HG03342 (cell line): ENCODE data around the gene PRKN.

Experiments
- ATAC-seq: cut with Tn5 transposase; IDR thresholded peaks from one replicate; pipeline ENCODE4 v1.9.1; 2021; ENCODE audit warnings: mild to moderate bottlenecking, moderate library complexity; ENCODE audit not compliant: unreplicated experiment

Gene PRKN

GRCh38 chr6:162154001-162154400, 573.6 kb downstream of the PRKN start:
- ATAC-seq, result no peak

GRCh38 chr6:162153120-162153519, 574.4 kb downstream of the PRKN start:
- ATAC-seq, result no peak

- no peak for ATAC-seq
Observed at GRCh38 chr6:162151021-162151665, 576.4 kb downstream of the PRKN start.

GRCh38 chr6:162150295-162150694, 577.3 kb downstream of the PRKN start:
- ATAC-seq, result no peak

GRCh38 chr6:162149786-162150185, 577.8 kb downstream of the PRKN start:
- ATAC-seq, result no peak

- ATAC-seq, result no peak
Observed at GRCh38 chr6:162147805-162148204, 579.8 kb downstream of the PRKN start.

GRCh38 chr6:162147281-162147680, 580.3 kb downstream of the PRKN start:
- no peak for ATAC-seq

- no peak for ATAC-seq
Observed at GRCh38 chr6:162140251-162140852, 587.2 kb downstream of the PRKN start.

- ATAC-seq, result no peak
Observed at GRCh38 chr6:162125659-162126058, 601.9 kb downstream of the PRKN start.

- no peak for ATAC-seq
Observed at GRCh38 chr6:162124710-162125435, 602.7 kb downstream of the PRKN start.

GRCh38 chr6:162123797-162124196, 603.8 kb downstream of the PRKN start:
- ATAC-seq, result no peak

GRCh38 chr6:162119341-162119740, 608.2 kb downstream of the PRKN start:
- no peak for ATAC-seq

GRCh38 chr6:162118706-162119105, 608.9 kb downstream of the PRKN start:
- ATAC-seq, result no peak

- no peak for ATAC-seq
Observed at GRCh38 chr6:162116902-162117525, 610.6 kb downstream of the PRKN start.

GRCh38 chr6:162109480-162110050, 618.0 kb downstream of the PRKN start:
- no peak for ATAC-seq

GRCh38 chr6:162108041-162108440, 619.5 kb downstream of the PRKN start:
- ATAC-seq, result no peak

GRCh38 chr6:162100096-162100495, 627.5 kb downstream of the PRKN start:
- no peak for ATAC-seq

- ATAC-seq, result no peak
Observed at GRCh38 chr6:162099685-162100084, 627.9 kb downstream of the PRKN start.

- ATAC-seq, result no peak
Observed at GRCh38 chr6:162092816-162093502, 634.6 kb downstream of the PRKN start.

GRCh38 chr6:162090734-162091133, 636.8 kb downstream of the PRKN start:
- ATAC-seq, result no peak

GRCh38 chr6:162088091-162088490, 639.5 kb downstream of the PRKN start:
- ATAC-seq, result no peak
